Gastroesophageal sphincter (tissue), 4 donors: ENCODE measurements around the gene NOS1AP. TPM values are rescaled to one million over a fixed set of nuclear protein-coding genes. Genes with fewer than 3 reads are reported as not detected.
"Not testable (repeated sequence)": the region's sequence is repeated elsewhere in the genome, so short reads cannot be mapped to it uniquely, and the experiment has no call there.

Experiments used
- ATAC-seq: fragments of 150-250 bp; one replicate; pipeline ENCODE4 v1.9.1; 2016; ENCODE audit warnings: mild to moderate bottlenecking, moderate library complexity
- H3K27ac ChIP-seq, 4 donors: fragments of 200-600 bp; sonication (generic) in 3 of 4; 1 replicate in 3 of 4; 2 replicates in 1 of 4; pipeline ENCODE4 v1.5.1; 2016 to 2019
- H3K27me3 ChIP-seq: fragments of 200-600 bp; sonication (generic); one replicate; pipeline ENCODE4 v1.5.1; 2019
- H3K36me3 ChIP-seq, 2 donors: fragments of 200-600 bp; sonication (generic); one replicate each; pipeline ENCODE4 v1.5.1; 2019; ENCODE audit warnings: control low read depth in 1 of 2
- H3K4me1 ChIP-seq, 3 donors: fragments of 200-600 bp; sonication (generic); 1 replicate in 2 of 3; 2 replicates in 1 of 3; pipeline ENCODE4 v1.5.1; 2016 to 2019; ENCODE audit warnings: control low read depth in 2 of 3
- H3K4me3 ChIP-seq, 2 donors: fragments of 200-600 bp; sonication (generic); one replicate each; pipeline ENCODE4 v1.5.1; 2019; ENCODE audit warnings: mild to moderate bottlenecking in 1 of 2, moderate library complexity in 1 of 2
- H3K9me3 ChIP-seq, 3 donors: fragments of 200-600 bp; sonication (generic); one replicate each; pipeline ENCODE4 v1.5.1; 2017 to 2019; ENCODE audit warnings: control low read depth in 2 of 3
- EP300 ChIP-seq: sonication (generic); formaldehyde crosslinking; IDR thresholded peaks from one replicate; pipeline ENCODE4 v1.6.1; 2017; ENCODE audit warnings: antibody characterized with exemption, mild to moderate bottlenecking
- POLR2A ChIP-seq, 2 donors: fragments of 450-650 bp; IDR thresholded peaks; one replicate each; pipeline ENCODE4 v1.6.1; 2017; ENCODE audit warnings: antibody characterized with exemption in 2 of 2, mild to moderate bottlenecking in 2 of 2, moderate library complexity in 1 of 2
- POLR2AphosphoS5 ChIP-seq: sonication (generic); formaldehyde crosslinking; IDR thresholded peaks from one replicate; pipeline ENCODE4 v1.6.1; 2017; ENCODE audit warnings: antibody characterized with exemption
- WGBS, 2 donors: methylation state at CpG; one replicate each; pipeline ENCODE4 v1.1.5; 2018; ENCODE audit warnings: low coverage in 1 of 2; 5-methylcytosine and 5-hydroxymethylcytosine counted together
- small RNA-seq, 4 donors: library from RNA; depleted of rRNA; stranded (forward); fragments of <200 nt; gene quantifications; one replicate each; pipeline ENCODE3, GENCODE V24; 2016
- total RNA-seq, 4 donors: library from RNA; depleted of rRNA; stranded (reverse); fragments of >200 nt; gene quantifications; one replicate each; pipeline ENCODE4 v1.1.0, GENCODE V29; 2016
- TF ChIP-seq, protein P1 (sequence below), 4 experiments: fragments of 200-600 bp in 2 of 4; fragments of 450-650 bp in 2 of 4; sonication (generic) in 1 of 4; IDR thresholded peaks; one replicate each; pipeline ENCODE4 v1.5.1; 2017 to 2019; ENCODE audit warnings: antibody characterized with exemption in 4 of 4, mild to moderate bottlenecking in 2 of 4, moderate library complexity in 2 of 4

The NOS1AP gene
- total RNA-seq, 4 donors from 2014 or later: 3.5 to 7.8 (median 4.1) TPM

DNA sequence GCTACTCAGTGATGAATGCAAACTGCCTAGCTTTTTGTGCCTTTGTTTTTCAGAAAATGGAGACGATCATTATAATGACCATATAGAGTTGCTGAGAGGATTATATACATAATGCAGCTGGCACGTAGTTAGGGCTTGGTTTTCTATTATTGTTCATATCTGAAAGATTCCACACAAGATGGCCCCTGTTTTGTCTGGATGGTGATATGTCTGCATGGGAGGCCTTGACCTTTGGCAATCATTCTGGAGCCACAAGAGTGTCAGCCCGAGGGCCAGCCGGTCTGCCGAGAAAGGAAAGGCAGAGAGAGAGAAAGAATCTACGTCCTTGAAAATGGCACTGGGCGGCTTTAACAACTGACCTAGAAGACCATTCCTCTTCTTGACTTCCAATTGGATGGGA lies 348.2 kb downstream of the NOS1AP start:
- Histone ChIP-seq H3K36me3 (no peaks in the 10 kb centered on the region), H3K4me3 (no peak overlapping the region), H3K9me3 (no peaks in the 10 kb centered on the region), H3K4me1 (no peaks in the 10 kb centered on the region), H3K27me3 (peaks cover 10% of the 10 kb centered on the region), H3K27ac (no peak overlapping the region)
- no peak for ATAC-seq
- no peak for TF ChIP-seq EP300
- TF ChIP-seq, protein P1, sequence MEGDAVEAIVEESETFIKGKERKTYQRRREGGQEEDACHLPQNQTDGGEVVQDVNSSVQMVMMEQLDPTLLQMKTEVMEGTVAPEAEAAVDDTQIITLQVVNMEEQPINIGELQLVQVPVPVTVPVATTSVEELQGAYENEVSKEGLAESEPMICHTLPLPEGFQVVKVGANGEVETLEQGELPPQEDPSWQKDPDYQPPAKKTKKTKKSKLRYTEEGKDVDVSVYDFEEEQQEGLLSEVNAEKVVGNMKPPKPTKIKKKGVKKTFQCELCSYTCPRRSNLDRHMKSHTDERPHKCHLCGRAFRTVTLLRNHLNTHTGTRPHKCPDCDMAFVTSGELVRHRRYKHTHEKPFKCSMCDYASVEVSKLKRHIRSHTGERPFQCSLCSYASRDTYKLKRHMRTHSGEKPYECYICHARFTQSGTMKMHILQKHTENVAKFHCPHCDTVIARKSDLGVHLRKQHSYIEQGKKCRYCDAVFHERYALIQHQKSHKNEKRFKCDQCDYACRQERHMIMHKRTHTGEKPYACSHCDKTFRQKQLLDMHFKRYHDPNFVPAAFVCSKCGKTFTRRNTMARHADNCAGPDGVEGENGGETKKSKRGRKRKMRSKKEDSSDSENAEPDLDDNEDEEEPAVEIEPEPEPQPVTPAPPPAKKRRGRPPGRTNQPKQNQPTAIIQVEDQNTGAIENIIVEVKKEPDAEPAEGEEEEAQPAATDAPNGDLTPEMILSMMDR (IDR thresholded peaks at IDR 0.05): no peak
- TF ChIP-seq POLR2A (IDR thresholded peaks at IDR 0.05): no peak
- no peak for TF ChIP-seq POLR2AphosphoS5
- WGBS, 2 donors: 83 to 97% methylated on average over 5 to 7 of the region's 7 CpGs

DNA sequence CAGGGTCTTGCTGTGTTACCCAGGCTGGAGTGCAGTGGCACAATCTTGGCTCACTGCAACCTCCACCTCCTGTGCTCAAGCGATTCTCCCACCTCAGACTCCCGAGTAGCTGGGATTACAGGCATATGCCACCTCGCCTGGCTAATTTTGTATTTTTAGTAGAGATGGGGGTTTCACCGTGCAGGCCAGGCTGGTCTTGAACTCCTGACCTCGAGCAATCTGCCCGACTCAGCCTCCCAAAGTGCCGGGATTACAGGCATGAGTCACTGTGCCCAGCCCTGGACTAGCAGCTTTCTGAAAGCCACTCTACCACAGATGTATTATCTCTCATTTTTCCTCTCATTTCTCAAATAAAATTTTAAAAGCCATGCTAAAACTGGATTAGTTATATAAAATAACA lies 349.1 kb downstream of the NOS1AP start:
- H3K4me3 ChIP-seq, H3K36me3 ChIP-seq, H3K27ac ChIP-seq, H3K4me1 ChIP-seq, ATAC-seq, H3K9me3 ChIP-seq: not testable (repeated sequence)
- 84 to 86% methylated on average over 6 to 7 of the region's 7 CpGs for WGBS, 2 donors
- peaks cover 12% of the 10 kb centered on the region for H3K27me3 ChIP-seq

DNA sequence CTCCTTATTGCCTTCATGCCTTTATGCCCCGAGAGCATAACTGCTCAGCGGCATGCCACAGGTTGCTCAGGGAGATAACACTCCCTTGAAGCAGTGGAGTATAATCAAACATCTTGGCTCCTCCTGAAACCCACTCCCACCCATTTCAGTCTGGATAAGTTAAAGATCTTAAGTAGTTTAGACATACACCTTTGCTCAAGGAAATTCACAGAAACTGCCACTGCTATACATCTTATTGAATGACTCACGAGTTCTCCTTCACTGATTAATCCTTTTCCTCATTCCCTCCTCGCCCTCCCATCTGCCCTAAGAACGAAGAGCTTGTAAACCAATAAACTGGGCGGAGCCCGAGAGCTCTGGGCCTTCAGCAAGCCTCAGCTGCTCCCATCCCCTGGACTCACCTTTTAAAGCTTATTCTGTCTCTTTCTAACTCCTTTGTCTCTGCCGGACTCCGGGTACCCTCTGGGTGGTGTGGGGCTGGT lies 350.0 kb downstream of the NOS1AP start:
- H3K4me3 ChIP-seq, H3K27ac ChIP-seq, H3K4me1 ChIP-seq, H3K27me3 ChIP-seq, H3K36me3 ChIP-seq, ATAC-seq, H3K9me3 ChIP-seq: not testable (repeated sequence)
- WGBS, 2 donors: 71 to 73% methylated on average over 5 of the region's 9 CpGs

Small RNA genes within 50 kb of the gene (small RNA-seq; reads per million reads assigned to genes)
- gene MIR4654 (0 reads per million in 4 donors), gene MIR556 (0 reads per million in 4 donors), gene RNA5SP61 (0 reads per million in 4 donors)

Other genes starting within 250 kb of the NOS1AP start
- gene OLFML2B, start 45.8 kb upstream of the NOS1AP start, total RNA-seq: 1 to 10 TPM; 1.1 to 7.7 (median 4.7) TPM